SHP77 (cell line): ENCODE measurements around the gene SRSF12.
"Not testable (repeated sequence)": the region's sequence is repeated elsewhere in the genome, so short reads cannot be mapped to it uniquely, and the experiment has no call there.

ENCODE experiments used
- DNase-seq, 2 experiments: peaks; one replicate each; lab custom pipeline; 2025; lab: John Stamatoyannopoulos, UW

The SRSF12 gene

GRCh38 chr6:89071036-89071435 lies 46.8 kb downstream of the SRSF12 start:
- no peak for DNase-seq

DNA sequence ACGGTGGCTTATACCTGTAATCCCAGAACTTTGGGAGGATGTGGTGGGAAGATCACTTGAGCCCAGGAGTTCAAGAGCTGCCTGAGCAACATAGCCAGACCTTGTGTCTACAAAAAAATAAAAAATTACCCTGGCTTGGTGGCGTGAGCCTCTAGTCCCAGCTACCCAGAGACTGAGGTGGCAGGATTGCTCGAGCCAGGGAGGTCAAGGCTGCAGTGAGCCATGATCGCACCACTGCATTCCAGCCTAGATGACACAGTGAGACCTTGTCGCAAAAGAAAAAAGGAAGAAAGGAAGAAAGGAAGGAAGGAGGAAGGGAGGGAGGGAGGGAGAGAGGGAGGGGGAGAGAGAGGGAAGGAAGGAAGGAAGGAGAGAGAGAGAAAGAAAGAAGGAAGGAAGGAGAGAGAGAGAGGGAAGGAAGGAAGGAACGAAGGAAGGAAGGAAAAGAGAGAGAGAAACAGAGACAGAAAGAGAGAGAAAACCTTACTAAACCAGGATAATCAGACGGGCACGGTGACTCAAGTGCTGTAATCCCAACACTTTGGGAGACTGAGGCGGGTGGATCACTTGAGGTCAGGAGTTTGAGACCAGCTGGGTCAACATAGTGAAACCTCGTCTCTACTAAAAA lies 48.2 kb downstream of the SRSF12 start:
- no peak for DNase-seq

DNA sequence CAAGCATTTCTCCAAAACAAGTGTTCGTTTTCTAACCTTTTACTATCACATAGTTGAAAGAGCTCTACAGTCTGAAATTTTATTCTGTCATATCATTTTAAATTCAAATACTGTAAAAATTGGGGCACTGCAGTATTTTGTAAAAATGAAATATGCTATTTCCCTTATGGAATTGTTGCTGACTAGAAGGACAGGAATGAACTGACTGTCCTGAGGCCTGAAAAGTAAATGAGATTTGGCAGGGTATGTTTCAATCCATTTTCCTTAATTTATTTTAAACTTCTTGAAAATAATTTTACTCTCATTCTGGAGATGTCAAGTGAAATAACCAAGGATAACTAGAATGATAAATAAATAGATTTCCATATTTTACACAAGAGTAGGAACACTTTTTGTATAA lies 49.2 kb downstream of the SRSF12 start:
- DNase-seq = no peak

- no peak for DNase-seq
Observed at GRCh38 chr6:89067796-89068195, 50.1 kb downstream of the SRSF12 start.

DNA sequence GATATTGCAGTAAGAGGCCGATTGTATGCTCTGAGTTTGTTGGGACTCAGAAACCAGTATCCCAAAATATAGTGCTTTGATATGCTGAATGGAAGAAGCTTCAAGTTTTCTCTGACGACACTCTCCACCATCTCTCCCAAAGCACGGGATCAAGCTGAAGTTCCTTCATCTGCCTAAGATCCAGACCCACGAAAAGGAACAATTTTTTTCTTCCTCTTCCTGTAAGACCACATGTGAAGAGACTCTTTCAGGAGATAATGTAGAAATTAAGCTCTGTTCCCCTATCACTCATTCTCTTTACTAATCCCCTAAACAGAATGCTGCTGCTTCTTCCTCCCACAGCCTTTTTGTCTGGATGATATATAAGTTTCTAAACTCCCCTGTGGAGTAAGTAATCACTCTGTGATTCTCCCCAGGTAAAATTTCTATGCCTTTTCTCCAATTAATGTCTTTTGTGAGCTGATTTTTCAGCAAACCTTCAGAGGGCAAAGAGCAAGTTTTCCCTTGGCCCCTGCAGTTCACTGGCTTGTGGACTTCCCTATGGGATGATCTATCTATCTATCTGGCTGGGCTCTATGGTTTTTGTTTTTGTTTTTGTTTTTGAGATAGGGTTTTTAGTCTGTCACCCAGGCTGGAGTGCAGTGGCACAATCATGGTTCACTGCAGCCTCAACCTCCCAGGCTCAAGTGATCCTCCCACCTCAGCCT lies 50.8 kb downstream of the SRSF12 start:
- DNase-seq = no peak

DNA sequence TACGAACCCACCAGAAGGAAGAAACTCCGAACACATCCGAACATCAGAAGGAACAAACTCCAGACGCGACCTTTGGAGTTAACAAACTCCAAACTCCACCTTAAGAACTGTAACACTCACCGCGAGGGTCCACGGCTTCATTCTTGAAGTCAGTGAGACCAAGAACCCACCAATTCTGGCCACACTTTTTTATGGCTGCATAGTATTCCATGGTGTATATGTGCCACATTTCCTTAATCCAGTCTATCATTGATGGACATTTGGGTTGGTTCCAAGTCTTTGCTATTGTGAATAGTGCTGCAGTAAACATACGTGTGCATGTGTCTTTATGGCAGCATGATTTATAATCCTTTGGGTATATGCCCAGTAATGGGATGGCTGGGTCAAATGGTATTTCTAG lies 51.8 kb downstream of the SRSF12 start:
- not testable (repeated sequence) for DNase-seq

GRCh38 chr6:89064931-89065330 lies 52.9 kb downstream of the SRSF12 start:
- not testable (repeated sequence) for DNase-seq

GRCh38 chr6:89063881-89064280 lies 54.0 kb downstream of the SRSF12 start:
- DNase-seq = no peak

GRCh38 chr6:89059227-89059626 lies 58.6 kb downstream of the SRSF12 start:
- DNase-seq = no peak

DNA sequence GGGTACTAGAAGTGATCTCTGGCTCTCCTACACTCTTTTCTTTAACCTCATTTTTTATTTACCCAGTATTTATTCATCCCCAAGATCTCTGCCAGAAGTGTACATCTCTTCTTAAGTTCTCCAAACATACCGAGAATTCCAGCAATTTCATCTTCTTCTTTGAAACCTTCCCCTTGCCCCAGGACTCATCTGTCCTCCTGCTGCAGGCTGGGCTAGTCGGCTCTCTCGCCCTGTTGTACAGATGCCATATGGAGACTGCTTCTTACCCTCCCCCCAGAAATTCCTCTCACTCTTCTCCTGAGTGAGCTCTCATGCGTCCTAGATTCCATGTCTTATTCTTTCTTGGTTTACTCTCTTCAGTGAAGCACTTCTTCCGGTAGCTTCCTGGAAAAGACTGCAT lies 59.2 kb downstream of the SRSF12 start:
- no peak for DNase-seq

- no peak for DNase-seq
Observed at GRCh38 chr6:89057759-89058158, 60.1 kb downstream of the SRSF12 start.

GRCh38 chr6:89054208-89054607 lies 63.7 kb downstream of the SRSF12 start:
- DNase-seq = no peak

GRCh38 chr6:89051676-89052075 lies 66.2 kb downstream of the SRSF12 start:
- DNase-seq = no peak

- no peak for DNase-seq
Observed at GRCh38 chr6:89050697-89051096, 67.2 kb downstream of the SRSF12 start.

GRCh38 chr6:89050155-89050554 lies 67.7 kb downstream of the SRSF12 start:
- no peak for DNase-seq

DNA sequence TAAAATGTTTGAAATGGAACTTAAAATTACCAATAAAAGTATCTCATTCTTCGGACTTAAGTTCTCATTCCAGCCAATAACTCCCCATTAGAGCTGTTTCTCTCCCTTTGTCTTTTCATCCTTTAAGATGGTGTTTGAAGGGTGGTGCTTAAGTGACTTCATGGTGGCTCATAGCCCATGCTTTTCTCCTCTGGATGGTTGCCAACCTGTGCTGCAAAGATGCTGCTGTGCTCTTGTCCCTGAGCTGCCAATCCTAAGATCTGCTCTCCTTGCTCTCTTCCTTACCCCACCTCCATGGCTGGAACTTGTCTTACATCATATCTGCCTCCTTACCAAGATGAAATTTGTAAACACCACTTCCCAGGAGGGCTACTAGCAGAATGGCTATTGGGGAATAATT lies 68.9 kb downstream of the SRSF12 start:
- no peak for DNase-seq

GRCh38 chr6:89048288-89048923 lies 69.5 kb downstream of the SRSF12 start:
- no peak for DNase-seq

DNA sequence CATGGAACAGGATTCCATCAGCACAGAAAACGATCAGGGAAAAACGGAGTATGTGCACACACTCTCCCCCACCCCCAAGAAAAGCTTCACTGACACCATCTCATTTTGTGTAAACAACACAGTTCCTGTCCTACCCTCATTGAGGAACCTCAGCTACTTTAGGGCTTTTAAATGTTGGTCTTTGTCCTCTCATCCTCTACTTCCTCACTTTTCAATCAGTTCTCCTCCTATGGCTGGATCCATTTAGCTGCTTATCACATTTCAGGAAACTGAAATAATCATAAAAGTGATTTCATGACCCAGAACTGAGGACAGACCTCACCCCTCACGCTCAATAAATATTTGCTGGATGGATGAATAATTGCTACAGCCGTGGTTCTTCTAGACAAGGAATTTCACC lies 70.4 kb downstream of the SRSF12 start:
- no peak for DNase-seq
